Measurements from ENCODE around the gene LRRK2.

LRRK2 gene

GRCh38 chr12:40393026-40393425 lies 168.2 kb downstream of the LRRK2 start:
- H3K4me3 ChIP-seq (ENCODE audit: low read depth, low read length) = no peak overlapping the region
- in situ Hi-C loops (cut with HindIII; ENCODE audit: low sequenced_read_pairs) = no loop called here
- DNase-seq (ENCODE audit: low read depth, low spot score) = no peak
- TF ChIP-seq, protein P1, sequence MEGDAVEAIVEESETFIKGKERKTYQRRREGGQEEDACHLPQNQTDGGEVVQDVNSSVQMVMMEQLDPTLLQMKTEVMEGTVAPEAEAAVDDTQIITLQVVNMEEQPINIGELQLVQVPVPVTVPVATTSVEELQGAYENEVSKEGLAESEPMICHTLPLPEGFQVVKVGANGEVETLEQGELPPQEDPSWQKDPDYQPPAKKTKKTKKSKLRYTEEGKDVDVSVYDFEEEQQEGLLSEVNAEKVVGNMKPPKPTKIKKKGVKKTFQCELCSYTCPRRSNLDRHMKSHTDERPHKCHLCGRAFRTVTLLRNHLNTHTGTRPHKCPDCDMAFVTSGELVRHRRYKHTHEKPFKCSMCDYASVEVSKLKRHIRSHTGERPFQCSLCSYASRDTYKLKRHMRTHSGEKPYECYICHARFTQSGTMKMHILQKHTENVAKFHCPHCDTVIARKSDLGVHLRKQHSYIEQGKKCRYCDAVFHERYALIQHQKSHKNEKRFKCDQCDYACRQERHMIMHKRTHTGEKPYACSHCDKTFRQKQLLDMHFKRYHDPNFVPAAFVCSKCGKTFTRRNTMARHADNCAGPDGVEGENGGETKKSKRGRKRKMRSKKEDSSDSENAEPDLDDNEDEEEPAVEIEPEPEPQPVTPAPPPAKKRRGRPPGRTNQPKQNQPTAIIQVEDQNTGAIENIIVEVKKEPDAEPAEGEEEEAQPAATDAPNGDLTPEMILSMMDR (IDR thresholded peaks at IDR 0.05; ENCODE audit: low read depth, low read length) = no peak

GRCh38 chr12:40399656-40400055 lies 174.9 kb downstream of the LRRK2 start:
- TF ChIP-seq, protein P1 (IDR thresholded peaks at IDR 0.05; ENCODE audit: low read depth, low read length) = no peak
- no peak overlapping the region for H3K4me3 ChIP-seq (ENCODE audit: low read depth, low read length)
- in situ Hi-C loops (cut with HindIII; ENCODE audit: low sequenced_read_pairs) = no loop called here
- DNase-seq (ENCODE audit: low read depth, low spot score) = no peak

DNA sequence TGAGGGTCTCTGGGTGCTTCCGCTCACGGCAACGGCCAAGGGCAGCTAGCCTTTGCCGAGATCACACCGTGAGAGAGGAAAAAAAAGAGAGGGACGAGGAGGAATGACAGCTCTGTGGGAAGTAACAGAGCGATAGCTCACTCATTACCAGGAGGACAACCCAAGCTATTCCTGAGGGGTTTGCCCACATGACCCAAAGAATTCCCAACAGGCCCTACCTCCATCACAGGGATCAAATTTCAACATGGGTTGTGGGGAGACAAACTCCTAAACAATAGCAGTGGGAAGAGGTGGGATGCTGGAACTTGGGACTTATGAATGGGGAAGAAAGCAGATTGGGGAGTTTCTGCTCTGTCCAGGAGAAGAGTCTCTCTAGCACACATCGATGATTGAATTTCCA lies 180.6 kb downstream of the LRRK2 start:
- no peak overlapping the region for H3K4me3 ChIP-seq (ENCODE audit: low read depth, low read length)
- DNase-seq (ENCODE audit: low read depth, low spot score) = no peak
- TF ChIP-seq, protein P1 (IDR thresholded peaks at IDR 0.05; ENCODE audit: low read depth, low read length) = no peak
- in situ Hi-C loops (cut with HindIII; ENCODE audit: low sequenced_read_pairs) = no loop called here
